HG02763 (cell line): ENCODE data around the gene HLA-DOB.

Experiments
- ATAC-seq: cut with Tn5 transposase; IDR thresholded peaks from one replicate; pipeline ENCODE4 v1.9.1; 2021; ENCODE audit warnings: mild to moderate bottlenecking, moderate library complexity; ENCODE audit not compliant: unreplicated experiment

The HLA-DOB gene

DNA sequence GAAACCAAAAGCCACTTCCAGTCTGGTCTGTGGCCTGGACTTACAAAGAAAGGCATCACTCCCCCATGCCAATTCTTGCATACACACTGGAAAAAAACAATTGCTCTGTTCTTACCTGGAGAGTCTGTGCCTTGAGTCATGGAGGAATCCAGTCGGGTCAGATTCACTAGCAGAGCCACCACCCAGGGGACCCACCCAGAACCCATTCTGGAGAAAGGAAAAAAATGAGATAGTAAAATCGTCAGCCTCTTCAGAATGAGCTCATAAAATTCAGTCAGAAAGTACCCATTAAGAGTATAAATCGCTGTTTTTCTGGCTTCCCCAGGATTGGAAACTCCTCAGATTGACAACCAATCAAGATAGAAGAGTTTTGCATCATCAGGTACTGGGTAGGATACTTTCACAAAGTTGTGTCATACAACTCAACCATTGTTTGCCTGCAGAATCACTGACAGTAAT, at the start of gene HLA-DOB:
TSS of gene HLA-DOB (minus strand) at position 257 of the 459 bp plus-strand sequence. CDS start at position 206, 51 bp downstream.
- ATAC-seq: no peak

DNA sequence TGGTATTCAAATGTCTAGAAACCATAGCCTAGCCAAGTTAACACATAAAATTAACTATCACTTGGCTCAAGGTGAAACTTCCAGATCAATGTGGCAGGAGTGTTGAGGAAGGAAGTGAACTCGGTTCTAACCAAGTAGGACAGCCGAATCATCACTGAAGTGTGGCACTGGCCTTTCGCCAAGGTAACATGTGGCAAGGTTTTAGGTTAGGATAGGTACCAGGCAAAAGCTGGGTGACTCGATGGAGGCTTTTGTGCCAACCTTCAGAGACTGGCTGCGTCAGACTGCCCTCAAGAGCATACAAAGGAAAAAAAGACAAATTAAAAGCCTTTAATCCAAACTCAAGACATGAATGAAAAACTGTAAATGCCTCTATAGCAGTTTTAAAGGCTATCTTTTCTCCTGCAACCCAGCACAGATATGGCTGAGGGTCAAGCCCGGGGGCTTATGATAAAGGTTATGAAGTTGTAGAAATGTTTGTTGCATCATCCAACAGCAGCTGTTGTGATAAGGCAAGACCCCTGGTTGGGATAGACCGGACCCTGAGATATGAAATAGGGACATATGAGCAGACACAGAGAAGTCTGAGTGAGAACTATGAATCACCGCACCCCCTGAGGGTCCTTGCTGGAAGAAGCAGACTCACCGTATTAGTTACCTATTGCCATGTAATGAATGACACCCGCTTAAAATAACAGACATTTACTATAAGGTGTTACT, 49.1 kb upstream of the HLA-DOB start:
- ATAC-seq: no peak

DNA sequence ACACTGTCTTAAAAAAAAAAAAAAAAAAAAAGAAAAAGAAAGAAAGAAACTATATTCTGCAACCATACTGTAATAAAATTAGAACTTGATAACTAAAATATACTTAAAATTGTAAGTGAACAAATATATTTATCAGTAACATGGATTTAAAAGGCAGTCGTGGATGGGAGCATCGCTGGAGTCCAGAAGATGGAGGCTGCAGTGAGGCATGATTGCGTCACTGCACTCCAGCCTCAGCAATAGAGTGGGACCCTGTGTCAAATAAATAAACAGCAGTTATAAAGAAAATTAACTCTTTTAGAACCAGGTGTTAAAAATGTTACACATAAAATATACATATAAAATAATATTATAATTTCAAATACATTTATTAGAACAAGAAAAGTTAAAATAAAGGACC, 45.9 kb upstream of the HLA-DOB start:
- no peak for ATAC-seq

DNA sequence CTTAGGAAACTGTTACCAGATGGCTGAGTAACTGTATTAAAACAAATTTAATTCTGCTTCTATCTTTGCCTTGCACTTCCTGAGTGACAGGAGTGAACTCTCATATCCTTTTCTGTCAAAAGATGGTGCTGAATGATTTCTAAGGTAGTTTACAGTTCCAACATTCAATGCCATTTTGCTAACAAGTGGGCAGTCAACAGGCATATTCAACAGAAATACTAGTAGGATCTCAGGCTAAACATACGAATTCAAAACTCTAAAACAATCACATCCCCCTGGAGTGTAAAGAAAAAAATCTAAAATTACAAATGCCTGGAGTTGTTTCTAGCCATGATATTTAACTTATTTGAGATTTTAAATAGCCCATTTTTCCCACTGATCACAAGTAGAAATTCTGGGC, 43.9 kb upstream of the HLA-DOB start:
- no peak for ATAC-seq

DNA sequence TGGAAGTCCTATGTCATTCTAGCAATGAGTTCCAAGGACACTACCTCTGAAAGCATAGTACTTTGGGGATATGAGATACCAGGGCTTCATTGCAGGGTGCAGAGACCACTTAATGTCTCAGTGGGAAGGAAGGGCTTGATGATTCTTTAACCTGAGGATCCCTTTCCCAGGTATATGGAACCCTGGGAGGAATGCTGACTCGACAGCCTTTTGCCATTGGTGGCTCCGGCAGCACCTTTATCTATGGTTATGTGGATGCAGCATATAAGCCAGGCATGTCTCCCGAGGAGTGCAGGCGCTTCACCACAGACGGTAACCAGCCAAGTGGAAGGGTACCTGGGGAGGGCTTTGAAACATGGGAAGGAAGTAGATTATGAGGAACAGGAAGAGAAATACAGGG, 41.4 kb upstream of the HLA-DOB start:
- ATAC-seq: no peak

DNA sequence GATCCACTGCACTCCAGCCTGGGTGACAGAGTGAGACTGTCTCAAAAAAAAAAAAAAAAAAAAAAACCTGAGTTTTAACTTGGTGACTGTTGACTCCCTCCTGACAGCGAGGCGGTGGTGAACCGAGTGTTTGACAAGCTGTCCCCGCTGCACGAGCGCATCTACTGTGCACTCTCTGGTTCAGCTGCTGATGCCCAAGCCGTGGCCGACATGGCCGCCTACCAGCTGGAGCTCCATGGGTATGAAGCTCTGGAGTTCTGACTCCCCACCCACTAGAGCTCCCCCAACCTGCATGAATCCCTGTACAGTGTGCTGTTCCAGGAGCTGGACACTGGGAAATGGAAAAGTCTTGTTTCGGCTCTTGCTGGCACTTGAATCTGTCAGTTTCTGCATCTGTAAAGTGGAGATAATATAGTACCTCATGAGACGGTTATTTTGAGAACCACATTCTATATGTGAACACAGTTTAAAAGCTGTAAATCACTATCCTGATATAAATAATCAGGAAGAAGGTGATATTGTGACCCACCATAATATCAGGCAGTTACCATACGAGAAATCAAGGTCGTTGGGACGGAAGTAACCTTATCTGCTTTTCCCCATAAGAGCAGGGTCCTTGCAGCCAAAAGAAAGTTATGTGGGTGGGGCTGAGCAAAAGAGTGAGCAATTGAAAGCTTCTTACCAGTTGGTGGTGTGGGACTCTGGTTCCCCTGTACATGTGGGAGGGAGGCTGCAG, 40.5 kb upstream of the HLA-DOB start:
- no peak for ATAC-seq

DNA sequence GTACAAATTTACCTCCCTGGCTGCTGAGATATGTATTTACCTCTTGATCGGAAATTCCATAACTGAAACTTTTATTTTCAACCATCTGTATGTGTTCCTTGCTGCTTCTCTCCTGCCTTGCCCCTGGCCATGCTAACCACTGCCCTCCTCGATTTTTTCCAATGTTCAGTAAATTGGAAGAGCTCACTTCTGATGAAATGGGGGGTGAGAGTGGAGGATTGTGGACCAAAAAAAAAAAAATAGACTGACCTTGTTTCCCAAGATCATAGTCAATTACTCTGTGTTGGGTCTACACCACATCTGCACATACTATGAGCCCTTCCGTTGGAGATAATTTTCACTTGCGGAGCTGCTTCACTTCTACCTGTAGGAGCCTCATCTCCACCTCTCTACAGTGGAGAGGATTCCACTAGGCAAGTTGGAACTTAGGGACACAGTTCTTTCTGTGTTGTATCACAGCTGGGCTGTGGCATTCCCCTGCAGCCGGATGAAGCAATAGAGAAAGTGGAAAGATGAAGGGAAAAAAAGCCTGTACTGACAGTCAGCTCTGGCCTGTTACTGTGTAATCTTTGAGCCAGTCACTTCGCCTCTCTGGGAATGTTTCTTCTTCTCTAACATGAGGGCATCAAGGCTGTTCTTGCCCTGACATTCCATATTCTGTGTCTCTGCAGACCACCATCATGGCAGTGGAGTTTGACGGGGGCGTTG, 38.8 kb upstream of the HLA-DOB start:
- ATAC-seq: no peak

DNA sequence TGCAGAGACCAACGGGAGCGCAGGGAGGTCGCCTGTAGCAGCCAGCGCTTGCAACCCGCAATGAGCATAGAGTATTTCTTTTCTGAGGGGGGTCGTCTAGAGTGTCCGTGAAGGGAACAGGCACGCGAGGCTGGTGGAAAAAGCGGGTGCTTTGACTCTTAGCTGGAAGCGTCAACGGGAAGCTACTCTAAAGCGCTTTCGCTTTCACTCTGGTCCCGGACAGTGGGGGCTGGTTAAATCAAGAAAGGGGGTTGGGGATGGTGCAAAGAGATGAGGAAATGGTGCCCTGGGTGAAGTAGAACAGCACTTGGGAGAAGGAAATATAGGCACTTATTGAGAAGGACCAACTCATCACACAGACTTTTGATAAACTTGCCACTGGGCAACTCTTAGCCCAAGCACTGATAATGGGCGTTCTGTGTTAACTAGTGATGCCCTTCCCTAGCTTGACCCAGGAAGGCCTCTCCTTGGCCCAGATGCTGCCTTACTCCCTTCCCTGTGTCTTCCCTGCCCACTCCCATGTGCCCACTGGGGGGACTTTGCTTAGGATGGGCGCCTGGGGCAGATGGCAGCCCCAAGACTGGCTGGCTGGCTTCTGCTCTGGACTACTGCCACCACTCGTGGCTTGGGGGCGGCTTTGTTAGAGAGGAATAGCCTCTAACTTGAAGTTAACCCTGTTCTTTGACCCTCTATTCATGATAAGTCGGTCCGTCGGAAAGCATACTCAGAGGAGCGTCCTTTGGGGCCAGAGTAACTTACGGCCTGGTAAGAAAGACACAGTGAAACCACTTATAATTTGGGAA, 37.8 kb upstream of the HLA-DOB start:
- peak; percentile 2 for ATAC-seq

DNA sequence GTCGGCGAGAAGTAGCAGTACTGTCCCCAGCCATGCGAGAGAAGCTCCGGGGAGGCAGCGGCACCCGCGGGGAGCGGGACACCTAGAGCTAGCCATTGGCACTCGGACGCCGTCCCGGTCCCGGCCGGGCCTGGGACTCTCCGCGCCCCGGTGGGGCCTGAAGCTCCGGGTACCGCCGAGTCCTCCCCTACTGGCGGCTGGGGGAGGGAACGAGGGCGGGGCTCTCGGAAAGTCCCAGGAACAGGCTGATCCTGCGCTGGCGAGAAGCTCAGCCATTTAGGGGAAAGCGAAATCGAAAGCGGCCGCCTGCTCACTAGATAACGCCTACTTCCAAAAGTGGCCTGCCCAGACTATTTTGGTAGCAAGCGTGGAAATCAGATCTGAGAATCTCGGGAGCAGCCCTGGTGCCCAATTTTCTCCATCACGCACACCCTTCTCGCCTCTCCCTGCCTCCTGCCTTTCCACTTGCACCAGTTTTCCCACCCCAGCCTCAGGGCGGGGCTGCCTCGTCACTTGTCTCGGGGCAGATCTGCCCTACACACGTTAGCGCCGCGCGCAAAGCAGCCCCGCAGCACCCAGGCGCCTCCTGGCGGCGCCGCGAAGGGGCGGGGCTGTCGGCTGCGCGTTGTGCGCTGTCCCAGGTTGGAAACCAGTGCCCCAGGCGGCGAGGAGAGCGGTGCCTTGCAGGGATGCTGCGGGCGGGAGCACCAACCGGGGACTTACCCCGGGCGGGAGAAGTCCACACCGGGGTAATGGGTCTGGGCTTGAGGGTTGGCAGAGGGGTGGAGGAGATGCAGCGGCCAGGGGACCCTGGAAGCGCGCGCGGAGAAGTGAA, 37.0 kb upstream of the HLA-DOB start, which contains the start of the genes PSMB9 and TAP1:
TSS of gene PSMB9 (plus strand) at position 652 of the 835 bp plus-strand sequence. CDS start at position 690, 38 bp downstream.
TSS of gene TAP1 (minus strand) at position 164 of the 835 bp plus-strand sequence. CDS start at position 96, 68 bp downstream.
- ATAC-seq: peak; percentile 69

DNA sequence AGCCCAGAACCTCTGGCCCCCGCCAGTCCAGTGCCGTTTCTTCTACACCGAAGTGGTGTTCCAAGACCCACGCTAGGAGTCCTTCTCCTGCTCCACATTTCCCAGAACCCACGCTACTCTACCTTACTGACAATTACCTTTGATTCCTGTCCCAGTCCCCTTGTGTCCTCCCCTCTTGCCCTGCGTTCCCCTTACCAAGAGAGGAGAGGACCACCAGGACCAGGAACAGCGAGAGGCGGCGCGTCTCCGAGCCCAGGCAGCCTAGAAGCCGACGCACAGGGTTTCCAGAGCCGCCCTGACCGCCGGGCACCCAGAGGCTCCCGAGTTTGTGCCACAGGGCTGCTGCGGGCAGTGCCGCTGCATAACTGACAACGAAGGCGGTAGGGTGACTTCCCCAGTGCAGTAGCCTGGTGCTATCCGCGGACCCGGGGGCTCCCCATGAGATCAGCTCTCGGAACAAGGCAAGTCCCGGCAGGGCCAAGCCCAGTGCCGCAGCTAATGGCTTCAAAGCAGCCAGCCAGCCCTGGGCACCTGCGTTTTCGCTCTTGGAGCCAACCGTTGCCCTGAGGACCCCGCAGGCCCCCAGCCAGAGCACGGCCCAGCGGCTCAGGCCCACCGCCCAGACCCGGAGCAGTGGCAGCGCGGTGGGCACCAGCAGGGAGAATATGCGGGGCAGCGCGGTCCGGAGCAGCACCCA, 36.2 kb upstream of the HLA-DOB start:
- peak; percentile 10 for ATAC-seq

DNA sequence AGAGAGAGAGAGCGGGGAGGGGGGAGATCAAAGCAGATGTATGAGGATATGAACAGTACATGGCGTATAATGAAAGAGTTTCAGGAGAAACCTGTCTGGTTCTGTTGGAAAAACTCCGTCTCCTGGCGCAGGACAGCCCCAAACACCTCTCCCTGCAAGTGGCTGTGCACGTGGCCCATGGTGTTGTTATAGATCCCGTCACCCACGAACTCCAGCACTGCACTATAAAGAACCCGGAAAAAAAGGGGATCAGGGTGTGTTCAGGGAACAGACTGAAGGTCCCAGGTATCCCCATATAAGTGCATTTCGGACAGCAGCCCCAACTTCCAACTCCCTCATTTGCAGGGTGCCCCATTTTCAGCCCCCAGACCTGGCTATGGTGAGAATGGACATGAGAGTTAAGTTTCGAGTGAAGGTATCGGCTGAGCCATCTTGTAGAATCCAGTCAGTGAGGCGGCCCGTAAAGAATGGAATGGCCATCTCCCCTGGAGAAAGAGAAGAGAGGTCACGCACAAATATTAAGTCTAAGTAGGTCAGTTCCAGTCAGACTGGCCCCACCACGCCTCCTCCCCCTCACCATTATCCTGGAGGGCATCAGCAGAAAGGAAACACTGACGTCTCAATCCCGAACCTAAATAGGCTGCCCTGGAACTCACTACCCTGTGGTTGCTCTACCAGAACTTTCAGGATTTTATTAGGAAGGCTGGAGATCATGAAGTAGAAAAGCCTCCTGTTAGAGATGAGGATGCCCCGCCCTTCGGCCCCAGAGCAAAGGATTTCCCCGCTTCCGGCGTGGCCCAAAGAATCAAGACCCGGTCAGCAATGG, 35.4 kb upstream of the HLA-DOB start:
- ATAC-seq: no peak

DNA sequence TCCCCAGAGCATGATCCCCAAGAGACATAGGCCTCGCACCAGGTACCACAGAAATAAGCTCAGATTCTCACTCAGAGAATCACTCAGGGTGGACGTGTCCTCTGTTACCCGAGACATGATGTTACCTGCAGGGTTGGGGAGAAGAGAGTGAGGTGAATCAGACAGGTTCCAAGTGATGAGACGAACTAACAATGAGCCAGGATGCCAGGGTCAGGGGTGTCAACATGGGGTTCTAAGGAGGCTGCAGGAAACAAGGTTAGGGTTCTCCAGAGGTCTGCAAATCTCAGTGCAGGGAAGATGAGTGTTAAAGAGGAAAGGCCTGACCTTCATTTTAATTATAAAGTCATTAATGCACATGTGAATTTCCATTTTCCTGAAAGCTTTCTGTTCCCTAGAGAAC, 34.2 kb upstream of the HLA-DOB start:
- no peak for ATAC-seq

DNA sequence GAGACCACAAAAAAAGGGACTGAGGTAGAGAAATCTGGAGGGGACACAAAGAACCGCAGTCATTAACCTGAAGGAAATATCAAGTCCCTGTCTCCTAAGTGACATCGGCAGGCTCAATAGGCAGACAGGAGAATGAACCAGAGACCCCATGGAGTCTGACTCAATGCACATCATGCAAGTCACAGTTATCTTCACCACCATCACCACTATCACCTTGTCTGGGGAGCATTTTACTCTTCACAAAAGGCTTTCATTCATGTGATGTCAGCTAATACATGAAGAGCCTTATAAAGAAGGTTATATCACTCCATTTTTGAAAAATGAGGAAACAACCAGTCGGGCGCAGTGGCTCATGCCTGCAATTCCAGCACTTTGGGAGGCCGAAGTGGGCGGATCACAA, 32.3 kb upstream of the HLA-DOB start:
- ATAC-seq: no peak

DNA sequence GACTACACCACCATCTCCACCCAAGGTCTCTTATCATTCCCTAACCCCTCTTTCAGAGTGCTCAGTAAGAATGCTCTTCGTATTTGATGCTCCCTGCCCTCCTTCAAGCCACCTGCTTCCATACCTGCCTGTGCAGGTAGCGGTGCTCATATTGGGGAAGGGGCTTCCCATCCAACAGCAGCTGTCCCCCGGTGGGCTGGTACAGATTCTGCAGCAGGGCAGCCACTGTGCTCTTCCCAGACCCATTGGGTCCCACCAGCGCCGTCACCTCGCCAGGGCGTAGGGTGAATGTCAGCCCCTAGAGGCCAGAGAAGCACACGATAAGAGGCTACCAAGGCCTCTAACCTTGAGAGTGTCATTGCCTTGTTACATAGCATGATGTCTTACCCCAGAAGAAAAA, 31.0 kb upstream of the HLA-DOB start:
- ATAC-seq: no peak

DNA sequence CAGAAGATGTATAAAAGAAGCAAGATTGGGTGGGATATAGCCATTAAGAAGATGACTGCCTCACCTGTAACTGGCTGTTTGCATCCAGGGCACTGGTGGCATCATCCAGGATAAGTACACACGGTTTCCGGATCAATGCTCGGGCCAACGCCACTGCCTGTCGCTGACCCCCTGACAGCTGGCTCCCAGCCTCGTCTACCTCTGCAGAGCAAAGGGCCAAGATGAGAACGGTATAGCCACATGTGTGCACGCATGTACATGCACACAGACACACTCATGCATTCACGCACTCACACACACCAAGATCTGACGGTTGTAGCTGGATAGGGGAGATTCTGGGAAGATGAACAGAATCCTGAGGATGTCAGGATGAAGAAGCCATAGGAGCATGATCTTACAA, 30.2 kb upstream of the HLA-DOB start:
- no peak for ATAC-seq

DNA sequence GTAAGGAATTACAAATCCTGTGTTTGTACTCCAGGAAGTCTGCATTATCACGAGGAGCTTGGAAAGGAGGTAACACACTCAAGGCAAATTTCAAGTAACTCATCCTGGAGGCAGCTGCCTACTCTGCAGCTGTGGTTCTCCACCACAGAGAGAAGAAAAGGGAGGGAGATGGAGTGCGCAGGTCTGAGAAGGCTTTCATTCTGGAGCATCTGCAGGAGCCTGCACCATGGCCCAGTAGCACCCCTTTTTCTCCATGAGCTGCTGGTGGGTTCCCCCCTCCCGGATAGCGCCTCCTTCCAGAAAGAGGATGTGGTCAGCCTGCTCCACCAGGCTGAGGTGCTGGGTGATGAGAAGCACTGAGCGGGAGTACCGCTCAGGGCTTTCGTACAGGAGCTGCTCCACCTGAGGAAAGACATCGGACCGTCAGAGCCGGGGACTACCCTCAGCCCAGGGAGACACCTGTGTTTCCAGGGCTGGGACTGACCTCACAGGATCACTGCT, 28.6 kb upstream of the HLA-DOB start:
- no peak for ATAC-seq

DNA sequence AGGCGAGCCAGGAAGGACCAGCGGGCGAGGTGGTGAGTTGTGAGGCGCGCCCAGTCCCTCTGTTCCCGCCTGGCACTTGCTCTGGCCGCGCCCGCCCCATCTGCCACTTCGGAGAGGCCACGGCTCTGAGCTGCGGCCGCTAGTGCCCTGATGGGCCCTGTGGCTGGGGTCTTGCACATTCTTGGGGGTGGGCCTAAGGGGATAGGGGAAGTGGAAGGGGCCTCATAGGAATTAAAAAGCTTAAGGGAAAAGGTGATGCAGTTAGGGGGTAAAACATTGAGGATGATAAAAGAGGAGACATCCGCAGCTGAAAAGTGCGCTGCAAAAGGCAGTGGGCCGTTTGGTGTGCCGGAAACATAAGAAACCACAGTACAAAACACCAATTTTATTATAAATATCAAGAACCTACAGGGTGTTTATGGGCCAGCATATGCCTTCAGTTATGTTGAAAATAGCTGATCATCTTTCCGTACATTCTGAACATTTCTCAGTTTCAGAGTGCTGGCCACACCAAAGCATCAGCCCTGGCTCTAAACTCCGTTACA, 28.1 kb upstream of the HLA-DOB start:
- no peak for ATAC-seq
